GM23338 (cell line): ENCODE results near the gene C22orf23.

ENCODE experiments used
- CREB1 ChIP-seq: fragments of 250-450 bp; sonication (Bioruptor Pico); IDR thresholded peaks from 2 replicates; pipeline ENCODE4 v1.5.0; 2020; ENCODE audit warnings: low read depth, mild to moderate bottlenecking, moderate library complexity
- EZH2 ChIP-seq: fragments of 200-600 bp; sonication (generic); IDR thresholded peaks from one replicate; pipeline ENCODE4 v1.8.0; 2017; ENCODE audit warnings: antibody characterized with exemption, mild to moderate bottlenecking, low read depth; ENCODE audit not compliant: unreplicated experiment
- EZH2phosphoT487 ChIP-seq: fragments of 200-600 bp; sonication (generic); IDR thresholded peaks from one replicate; pipeline ENCODE4 v1.8.1; 2018; ENCODE audit warnings: antibody characterized with exemption; ENCODE audit not compliant: unreplicated experiment
- JUNB ChIP-seq: IDR thresholded peaks from one replicate; pipeline ENCODE4 v1.6.1; 2016; ENCODE audit warnings: antibody characterized with exemption; ENCODE audit not compliant: unreplicated experiment
- POLR2AphosphoS5 ChIP-seq: IDR thresholded peaks from 2 replicates; pipeline ENCODE4 v1.6.1; 2016; ENCODE audit warnings: antibody characterized with exemption, low read depth
- REST ChIP-seq: IDR thresholded peaks from one replicate; pipeline ENCODE4 v1.6.1; 2018; ENCODE audit warnings: antibody characterized with exemption; ENCODE audit not compliant: unreplicated experiment
- ZNF114 ChIP-seq: fragments of 250-450 bp; sonication (Bioruptor Pico); IDR thresholded peaks from 2 replicates; pipeline ENCODE4 v1.5.0; 2020; ENCODE audit warnings: mild to moderate bottlenecking, moderate library complexity
- ZNF331 ChIP-seq: fragments of 250-450 bp; sonication (Bioruptor Pico); IDR thresholded peaks from 2 replicates; pipeline ENCODE4 v1.5.0; 2020; ENCODE audit warnings: low read depth, mild to moderate bottlenecking, moderate library complexity
- TF ChIP-seq, protein P1 (sequence below), 2 experiments: fragments of 200-600 bp in 1 of 2; sonication (generic) in 1 of 2; conservative IDR thresholded peaks; 2 replicates each; pipeline versions ENCODE4 v1.5.1 to v1.6.1; 2016 to 2017; ENCODE audit warnings: antibody characterized with exemption in 2 of 2, low read depth in 2 of 2, mild to moderate bottlenecking in 2 of 2, moderate library complexity in 1 of 2
- TF ChIP-seq, protein P2 (sequence below): IDR thresholded peaks from 2 replicates; pipeline ENCODE4 v1.6.1; 2016; ENCODE audit warnings: antibody characterized with exemption

DNA sequence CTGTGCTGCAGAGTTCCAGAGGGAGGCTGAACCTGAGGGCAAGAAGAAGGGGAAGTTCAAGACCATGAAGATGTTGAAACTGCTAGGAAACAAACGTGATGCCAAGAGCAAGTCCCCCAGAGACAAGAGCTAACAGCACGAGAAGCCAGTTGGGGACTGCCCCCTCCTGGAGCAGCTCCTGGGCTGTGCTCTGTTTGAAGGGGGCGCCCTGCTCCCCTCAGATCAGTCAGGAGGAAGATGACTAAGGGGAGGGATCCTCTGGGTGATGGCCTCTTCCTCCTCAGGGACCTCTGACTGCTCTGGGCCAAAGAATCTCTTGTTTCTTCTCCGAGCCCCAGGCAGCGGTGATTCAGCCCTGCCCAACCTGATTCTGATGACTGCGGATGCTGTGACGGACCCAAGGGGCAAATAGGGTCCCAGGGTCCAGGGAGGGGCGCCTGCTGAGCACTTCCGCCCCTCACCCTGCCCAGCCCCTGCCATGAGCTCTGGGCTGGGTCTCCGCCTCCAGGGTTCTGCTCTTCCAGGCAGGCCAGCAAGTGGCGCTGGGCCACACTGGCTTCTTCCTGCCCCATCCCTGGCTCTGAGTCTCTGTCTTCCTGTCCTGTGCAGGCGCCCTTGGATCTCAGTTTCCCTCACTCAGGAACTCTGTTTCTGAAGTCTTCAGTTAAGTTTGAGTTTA, 12.6 kb downstream of the C22orf23 start:
- TF ChIP-seq, protein P1, sequence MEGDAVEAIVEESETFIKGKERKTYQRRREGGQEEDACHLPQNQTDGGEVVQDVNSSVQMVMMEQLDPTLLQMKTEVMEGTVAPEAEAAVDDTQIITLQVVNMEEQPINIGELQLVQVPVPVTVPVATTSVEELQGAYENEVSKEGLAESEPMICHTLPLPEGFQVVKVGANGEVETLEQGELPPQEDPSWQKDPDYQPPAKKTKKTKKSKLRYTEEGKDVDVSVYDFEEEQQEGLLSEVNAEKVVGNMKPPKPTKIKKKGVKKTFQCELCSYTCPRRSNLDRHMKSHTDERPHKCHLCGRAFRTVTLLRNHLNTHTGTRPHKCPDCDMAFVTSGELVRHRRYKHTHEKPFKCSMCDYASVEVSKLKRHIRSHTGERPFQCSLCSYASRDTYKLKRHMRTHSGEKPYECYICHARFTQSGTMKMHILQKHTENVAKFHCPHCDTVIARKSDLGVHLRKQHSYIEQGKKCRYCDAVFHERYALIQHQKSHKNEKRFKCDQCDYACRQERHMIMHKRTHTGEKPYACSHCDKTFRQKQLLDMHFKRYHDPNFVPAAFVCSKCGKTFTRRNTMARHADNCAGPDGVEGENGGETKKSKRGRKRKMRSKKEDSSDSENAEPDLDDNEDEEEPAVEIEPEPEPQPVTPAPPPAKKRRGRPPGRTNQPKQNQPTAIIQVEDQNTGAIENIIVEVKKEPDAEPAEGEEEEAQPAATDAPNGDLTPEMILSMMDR (conservative IDR thresholded peaks at IDR 0.05; ENCODE audit: low read depth in 2 of 2) = peak in 1 of 2 experiments; percentile 39; a peak in 2 of 4 replicates
- no peak for TF ChIP-seq CREB1
- no peak for TF ChIP-seq EZH2
- TF ChIP-seq, protein P2, sequence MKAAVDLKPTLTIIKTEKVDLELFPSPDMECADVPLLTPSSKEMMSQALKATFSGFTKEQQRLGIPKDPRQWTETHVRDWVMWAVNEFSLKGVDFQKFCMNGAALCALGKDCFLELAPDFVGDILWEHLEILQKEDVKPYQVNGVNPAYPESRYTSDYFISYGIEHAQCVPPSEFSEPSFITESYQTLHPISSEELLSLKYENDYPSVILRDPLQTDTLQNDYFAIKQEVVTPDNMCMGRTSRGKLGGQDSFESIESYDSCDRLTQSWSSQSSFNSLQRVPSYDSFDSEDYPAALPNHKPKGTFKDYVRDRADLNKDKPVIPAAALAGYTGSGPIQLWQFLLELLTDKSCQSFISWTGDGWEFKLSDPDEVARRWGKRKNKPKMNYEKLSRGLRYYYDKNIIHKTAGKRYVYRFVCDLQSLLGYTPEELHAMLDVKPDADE = no peak
- TF ChIP-seq REST = no peak
- no peak for TF ChIP-seq EZH2phosphoT487
- no peak for TF ChIP-seq POLR2AphosphoS5
- TF ChIP-seq ZNF114 (CRISPR knock-in tag) = no peak
- TF ChIP-seq JUNB = no peak
- TF ChIP-seq ZNF331 (CRISPR knock-in tag) = no peak
